ENCODE measurements around the gene SLCO2B1.

Gene SLCO2B1

GRCh38 chr11:75254326-75254725 is 103.4 kb downstream of the SLCO2B1 start:
- H3K27ac ChIP-seq (ENCODE audit: extremely low read depth, low read depth, low read length) = no peak overlapping the region
- H3K4me3 ChIP-seq (ENCODE audit: low read depth, low read length) = no peak overlapping the region
- no peaks in the 10 kb centered on the region for H3K4me1 ChIP-seq (ENCODE audit: control insufficient read depth, insufficient read depth, low read length)
- no peaks in the 10 kb centered on the region for H3K36me3 ChIP-seq (ENCODE audit: control insufficient read depth in 2 of 2, insufficient read depth in 1 of 2, low read length in 2 of 2)
- H3K9me3 ChIP-seq (ENCODE audit: control insufficient read depth, insufficient read depth, low read depth, low read length) = no peaks in the 10 kb centered on the region
- TF ChIP-seq PATZ1 (tag by site-specific recombination; IDR thresholded peaks at IDR 0.05) = no peak
- no peak for TF ChIP-seq WT1 (tag by site-specific recombination; IDR thresholded peaks at IDR 0.05)
- no peak for TF ChIP-seq ZNF350 (tag by site-specific recombination; IDR thresholded peaks at IDR 0.05)
- TF ChIP-seq, protein P1, sequence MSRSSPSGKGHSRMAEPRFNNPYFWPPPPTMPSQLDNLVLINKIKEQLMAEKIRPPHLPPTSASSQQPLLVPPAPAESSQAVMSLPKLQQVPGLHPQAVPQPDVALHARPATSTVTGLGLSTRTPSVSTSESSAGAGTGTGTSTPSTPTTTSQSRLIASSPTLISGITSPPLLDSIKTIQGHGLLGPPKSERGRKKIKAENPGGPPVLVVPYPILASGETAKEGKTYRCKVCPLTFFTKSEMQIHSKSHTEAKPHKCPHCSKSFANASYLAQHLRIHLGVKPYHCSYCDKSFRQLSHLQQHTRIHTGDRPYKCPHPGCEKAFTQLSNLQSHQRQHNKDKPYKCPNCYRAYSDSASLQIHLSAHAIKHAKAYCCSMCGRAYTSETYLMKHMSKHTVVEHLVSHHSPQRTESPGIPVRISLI (tag by site-specific recombination; IDR thresholded peaks at IDR 0.05) = no peak
- TF ChIP-seq GLIS1 (tag by site-specific recombination; IDR thresholded peaks at IDR 0.05) = no peak
- no peak for TF ChIP-seq ZNF292 (tag by site-specific recombination; IDR thresholded peaks at IDR 0.05; ENCODE audit: borderline replicate concordance, low read depth)
- TF ChIP-seq, protein P2, sequence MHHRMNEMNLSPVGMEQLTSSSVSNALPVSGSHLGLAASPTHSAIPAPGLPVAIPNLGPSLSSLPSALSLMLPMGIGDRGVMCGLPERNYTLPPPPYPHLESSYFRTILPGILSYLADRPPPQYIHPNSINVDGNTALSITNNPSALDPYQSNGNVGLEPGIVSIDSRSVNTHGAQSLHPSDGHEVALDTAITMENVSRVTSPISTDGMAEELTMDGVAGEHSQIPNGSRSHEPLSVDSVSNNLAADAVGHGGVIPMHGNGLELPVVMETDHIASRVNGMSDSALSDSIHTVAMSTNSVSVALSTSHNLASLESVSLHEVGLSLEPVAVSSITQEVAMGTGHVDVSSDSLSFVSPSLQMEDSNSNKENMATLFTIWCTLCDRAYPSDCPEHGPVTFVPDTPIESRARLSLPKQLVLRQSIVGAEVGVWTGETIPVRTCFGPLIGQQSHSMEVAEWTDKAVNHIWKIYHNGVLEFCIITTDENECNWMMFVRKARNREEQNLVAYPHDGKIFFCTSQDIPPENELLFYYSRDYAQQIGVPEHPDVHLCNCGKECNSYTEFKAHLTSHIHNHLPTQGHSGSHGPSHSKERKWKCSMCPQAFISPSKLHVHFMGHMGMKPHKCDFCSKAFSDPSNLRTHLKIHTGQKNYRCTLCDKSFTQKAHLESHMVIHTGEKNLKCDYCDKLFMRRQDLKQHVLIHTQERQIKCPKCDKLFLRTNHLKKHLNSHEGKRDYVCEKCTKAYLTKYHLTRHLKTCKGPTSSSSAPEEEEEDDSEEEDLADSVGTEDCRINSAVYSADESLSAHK (tag by site-specific recombination; IDR thresholded peaks at IDR 0.05) = no peak
- no peak for TF ChIP-seq ZNF585B (tag by site-specific recombination; IDR thresholded peaks at IDR 0.05)
- no peak for TF ChIP-seq ZFP37 (tag by site-specific recombination; IDR thresholded peaks at IDR 0.05)
- TF ChIP-seq ZNF10 (tag by site-specific recombination; IDR thresholded peaks at IDR 0.05) = no peak
- TF ChIP-seq, protein P3, sequence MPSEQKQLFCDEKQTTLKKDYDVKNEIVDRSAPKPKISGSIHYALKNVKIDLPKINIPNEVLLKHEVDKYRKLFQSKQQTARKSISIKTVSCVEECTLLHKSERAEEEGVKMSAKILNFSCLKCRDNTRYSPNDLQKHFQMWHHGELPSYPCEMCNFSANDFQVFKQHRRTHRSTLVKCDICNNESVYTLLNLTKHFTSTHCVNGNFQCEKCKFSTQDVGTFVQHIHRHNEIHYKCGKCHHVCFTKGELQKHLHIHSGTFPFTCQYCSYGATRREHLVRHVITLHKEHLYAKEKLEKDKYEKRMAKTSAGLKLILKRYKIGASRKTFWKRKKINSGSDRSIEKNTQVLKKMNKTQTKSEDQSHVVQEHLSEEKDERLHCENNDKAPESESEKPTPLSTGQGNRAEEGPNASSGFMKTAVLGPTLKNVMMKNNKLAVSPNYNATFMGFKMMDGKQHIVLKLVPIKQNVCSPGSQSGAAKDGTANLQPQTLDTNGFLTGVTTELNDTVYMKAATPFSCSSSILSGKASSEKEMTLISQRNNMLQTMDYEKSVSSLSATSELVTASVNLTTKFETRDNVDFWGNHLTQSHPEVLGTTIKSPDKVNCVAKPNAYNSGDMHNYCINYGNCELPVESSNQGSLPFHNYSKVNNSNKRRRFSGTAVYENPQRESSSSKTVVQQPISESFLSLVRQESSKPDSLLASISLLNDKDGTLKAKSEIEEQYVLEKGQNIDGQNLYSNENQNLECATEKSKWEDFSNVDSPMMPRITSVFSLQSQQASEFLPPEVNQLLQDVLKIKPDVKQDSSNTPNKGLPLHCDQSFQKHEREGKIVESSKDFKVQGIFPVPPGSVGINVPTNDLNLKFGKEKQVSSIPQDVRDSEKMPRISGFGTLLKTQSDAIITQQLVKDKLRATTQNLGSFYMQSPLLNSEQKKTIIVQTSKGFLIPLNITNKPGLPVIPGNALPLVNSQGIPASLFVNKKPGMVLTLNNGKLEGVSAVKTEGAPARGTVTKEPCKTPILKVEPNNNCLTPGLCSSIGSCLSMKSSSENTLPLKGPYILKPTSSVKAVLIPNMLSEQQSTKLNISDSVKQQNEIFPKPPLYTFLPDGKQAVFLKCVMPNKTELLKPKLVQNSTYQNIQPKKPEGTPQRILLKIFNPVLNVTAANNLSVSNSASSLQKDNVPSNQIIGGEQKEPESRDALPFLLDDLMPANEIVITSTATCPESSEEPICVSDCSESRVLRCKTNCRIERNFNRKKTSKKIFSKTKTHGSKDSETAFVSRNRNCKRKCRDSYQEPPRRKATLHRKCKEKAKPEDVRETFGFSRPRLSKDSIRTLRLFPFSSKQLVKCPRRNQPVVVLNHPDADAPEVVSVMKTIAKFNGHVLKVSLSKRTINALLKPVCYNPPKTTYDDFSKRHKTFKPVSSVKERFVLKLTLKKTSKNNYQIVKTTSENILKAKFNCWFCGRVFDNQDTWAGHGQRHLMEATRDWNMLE (tag by site-specific recombination; conservative IDR thresholded peaks at IDR 0.05; ENCODE audit: low read depth) = no peak
- no peak for TF ChIP-seq ZNF140 (tag by site-specific recombination; IDR thresholded peaks at IDR 0.05)
- TF ChIP-seq ZNF24 (tag by site-specific recombination; IDR thresholded peaks at IDR 0.05) = no peak
- TF ChIP-seq ZNF560 (tag by site-specific recombination; IDR thresholded peaks at IDR 0.05; ENCODE audit: borderline replicate concordance) = no peak
- TF ChIP-seq ZNF302 (tag by site-specific recombination; IDR thresholded peaks at IDR 0.05; ENCODE audit: low read depth) = no peak
- no peak for TF ChIP-seq ZNF768 (tag by site-specific recombination; IDR thresholded peaks at IDR 0.05)
- no peak for TF ChIP-seq ZBTB7A (tag by site-specific recombination; IDR thresholded peaks at IDR 0.05; ENCODE audit: low read depth)
- TF ChIP-seq, protein P4, sequence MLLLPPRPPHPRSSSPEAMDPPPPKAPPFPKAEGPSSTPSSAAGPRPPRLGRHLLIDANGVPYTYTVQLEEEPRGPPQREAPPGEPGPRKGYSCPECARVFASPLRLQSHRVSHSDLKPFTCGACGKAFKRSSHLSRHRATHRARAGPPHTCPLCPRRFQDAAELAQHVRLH (tag by site-specific recombination; IDR thresholded peaks at IDR 0.05) = no peak
- TF ChIP-seq MYNN (tag by site-specific recombination; IDR thresholded peaks at IDR 0.05; ENCODE audit: borderline replicate concordance) = no peak
- ChIA-PET CTCF (interaction anchor here (1.3 to 1.7 kb wide), 2 partner anchors 12 to 13 kb away, joined by 3 to 5 read pairs; partner anchors contain the start of gene TPBGL), POLR2A (no interaction called here)

All from HEK293 (cell line).